GM10266 (cell line): ENCODE data around the gene FGF13.

Source experiments
- DNase-seq: peaks from one replicate; pipeline ENCODE4 v3.0.0; 2012; ENCODE audit errors: extremely low spot score
- CTCF ChIP-seq: IDR thresholded peaks from 2 replicates; pipeline ENCODE4 v1.5.1; 2012; ENCODE audit warnings: mild to moderate bottlenecking, low read depth; ENCODE audit not compliant: control insufficient read depth, insufficient read depth; ENCODE audit errors: missing control alignments

The FGF13 gene

DNA sequence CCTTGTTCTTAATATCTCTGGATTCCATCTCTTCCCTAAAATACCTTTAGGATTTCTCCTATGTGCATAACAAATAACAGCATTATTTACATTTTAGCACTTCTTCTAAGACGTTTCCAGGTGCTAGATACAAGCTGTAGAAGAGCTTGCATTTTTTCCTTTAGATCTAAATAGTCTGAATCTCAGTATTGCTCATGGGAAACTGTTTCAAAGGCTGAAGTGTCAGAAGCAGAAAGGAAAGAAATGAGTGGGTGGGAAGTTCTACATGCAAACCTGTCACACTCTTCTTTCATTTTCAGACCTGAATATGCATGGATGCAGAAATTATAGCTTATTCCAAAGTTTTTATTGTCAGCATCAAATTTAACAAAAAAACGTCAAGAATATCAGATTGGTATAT, 41.8 kb downstream of the FGF13 start:
- DNase-seq, result no peak
- no peak for TF ChIP-seq CTCF

DNA sequence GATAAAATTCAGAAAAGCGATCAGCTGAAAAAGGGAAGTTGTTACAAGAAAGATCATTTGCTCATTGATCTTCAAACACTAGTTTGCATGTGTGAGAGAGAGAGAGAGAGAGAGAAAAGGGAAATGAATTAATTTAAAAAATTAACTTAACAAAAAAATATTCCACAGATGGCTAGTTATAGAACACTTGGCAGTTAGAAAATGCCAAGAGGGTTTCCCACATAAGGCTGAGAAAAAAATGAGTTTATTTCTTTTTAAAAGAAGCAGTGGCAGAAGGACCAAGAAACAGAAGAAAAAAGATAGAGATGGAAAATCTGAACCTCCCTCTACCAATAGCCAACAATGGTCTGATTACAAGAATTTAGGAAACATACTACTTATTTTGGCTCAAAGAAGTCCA, 47.1 kb downstream of the FGF13 start:
- DNase-seq, result no peak
- no peak for TF ChIP-seq CTCF

DNA sequence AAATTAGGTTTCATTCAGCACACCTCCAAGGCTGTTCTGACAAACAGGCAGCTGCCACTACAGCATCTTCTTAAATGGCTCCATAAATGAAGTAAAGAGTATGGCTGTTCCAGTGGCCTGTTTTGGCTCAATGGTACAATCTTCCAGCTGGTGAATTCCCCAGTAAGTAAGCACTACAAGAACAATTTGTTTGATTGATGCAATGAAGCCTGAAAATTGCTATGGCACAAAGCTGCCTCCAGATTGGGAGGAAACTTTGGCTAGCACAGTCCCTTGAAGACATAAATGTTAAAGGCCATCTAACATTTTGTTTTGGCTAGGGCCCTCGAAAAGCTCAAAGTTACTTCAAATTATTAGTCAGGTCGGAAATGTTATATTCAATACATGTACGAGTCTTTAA, 47.5 kb downstream of the FGF13 start:
- DNase-seq, result no peak
- TF ChIP-seq CTCF, result no peak

- no peak for TF ChIP-seq CTCF
- DNase-seq, result no peak
Measured at GRCh38 chrX:138651494-138651893, 60.0 kb downstream of the FGF13 start.

GRCh38 chrX:138648568-138648967, 62.9 kb downstream of the FGF13 start:
- DNase-seq, result no peak

DNA sequence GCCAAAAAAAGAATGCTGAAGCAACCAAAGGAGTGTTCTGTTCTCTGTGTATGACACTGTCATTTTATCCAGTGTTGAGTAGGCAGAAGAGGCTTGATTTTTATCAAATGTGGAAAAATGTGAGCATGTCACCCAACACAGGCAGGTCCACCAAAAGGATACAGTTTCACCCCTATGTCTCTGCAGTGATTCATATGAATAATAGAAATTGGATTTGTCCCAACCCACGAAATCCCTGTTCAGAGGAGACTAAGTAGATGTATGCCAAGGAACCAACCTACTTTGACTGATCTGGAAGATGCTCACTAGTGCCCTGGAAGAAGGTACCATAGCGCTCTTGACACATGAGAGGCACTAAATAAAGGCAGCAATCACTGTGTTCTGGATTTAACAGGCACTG, 72.5 kb downstream of the FGF13 start:
- no peak for DNase-seq
- no peak for TF ChIP-seq CTCF

More at GRCh38 chrX:138648568-138648967, 62.9 kb downstream of the FGF13 start:
- TF ChIP-seq CTCF, result no peak
